Caco-2 (cell line): ENCODE results near the gene MEG3. TPM values are rescaled to one million over a fixed set of nuclear protein-coding genes. Genes with fewer than 3 reads are reported as not detected.

Experiments used
- BruUV-seq: library from RNA; stranded (reverse); fragments of 400-500 nt; replicated peaks from 2 replicates; lab custom pipeline; 2021; lab: Mats Ljungman, UMichigan
- CTCF ChIA-PET: fragments of 300-600 bp; sonication (Branson Sonifier 250); formaldehyde crosslinking; loops from one replicate; lab custom pipeline; 2022; ENCODE audit warnings: antibody characterized with exemption; lab: Charles Lee
- POLR2A ChIA-PET: fragments of 300-600 bp; sonication (Branson Sonifier 250); formaldehyde crosslinking; loops from one replicate; lab custom pipeline; 2022; ENCODE audit warnings: antibody characterized with exemption; lab: Charles Lee
- DNase-seq, 2 experiments: peaks; one replicate each; pipeline versions ENCODE4 v3.0.0 to v3.0.0-alpha.2; 2020 to 2022
- H3K27me3 ChIP-seq: replicated peaks from 2 replicates; pipeline ENCODE4 v1.6.0; 2011; ENCODE audit warnings: low read length; ENCODE audit not compliant: control insufficient read depth, insufficient read depth
- H3K36me3 ChIP-seq: 2 replicates; pipeline ENCODE4 v1.5.1; 2011; ENCODE audit warnings: low read length; ENCODE audit not compliant: control insufficient read depth, insufficient read depth
- H3K4me1 ChIP-seq: fragments of 250-450 bp; sonication (Bioruptor Pico); 2 replicates; pipeline ENCODE4 v1.5.1; 2020; ENCODE audit warnings: mild to moderate bottlenecking
- H3K4me3 ChIP-seq: 2 replicates; pipeline ENCODE4 v1.5.1; 2011; ENCODE audit warnings: low read depth, mild to moderate bottlenecking, control low read depth, low read length
- H3K9me3 ChIP-seq: fragments of 250-450 bp; sonication (Bioruptor Pico); 2 replicates; pipeline ENCODE4 v1.5.1; 2020; ENCODE audit warnings: mild to moderate bottlenecking, moderate library complexity
- H3K27ac Mint-ChIP-seq: one replicate; pipeline ENCODE4 v1.8.0; 2022; ENCODE audit warnings: mixed read lengths; ENCODE audit not compliant: unreplicated experiment
- H3K27me3 Mint-ChIP-seq: one replicate; pipeline ENCODE4 v1.8.0; 2022; ENCODE audit warnings: mixed read lengths; ENCODE audit not compliant: insufficient read depth, unreplicated experiment
- H3K36me3 Mint-ChIP-seq: one replicate; pipeline ENCODE4 v1.8.0; 2022; ENCODE audit warnings: mild to moderate bottlenecking, mixed read lengths; ENCODE audit not compliant: insufficient read depth, unreplicated experiment
- H3K4me1 Mint-ChIP-seq: one replicate; pipeline ENCODE4 v1.8.0; 2022; ENCODE audit warnings: low read depth, mixed read lengths; ENCODE audit not compliant: unreplicated experiment
- H3K4me3 Mint-ChIP-seq: one replicate; pipeline ENCODE4 v1.8.0; 2022; ENCODE audit warnings: mild to moderate bottlenecking, moderate library complexity, mixed read lengths; ENCODE audit not compliant: unreplicated experiment
- H3K9me3 Mint-ChIP-seq: one replicate; pipeline ENCODE4 v1.8.0; 2022; ENCODE audit warnings: mixed read lengths; ENCODE audit not compliant: unreplicated experiment
- intact Hi-C: fragments of 100-400 bp; cut with micrococcal nuclease; formaldehyde crosslinking; loops from one replicate; pipeline ENCODE4 v1.10.0; 2022; ENCODE audit not compliant: unreplicated experiment
- total RNA-seq: library from RNA; stranded (reverse); gene quantifications from 2 replicates; pipeline ENCODE4 v1.2.3, GENCODE V29; 2022
- TF ChIP-seq, protein P1 (sequence below), 2 experiments: fragments of 200-600 bp in 1 of 2; IDR thresholded peaks; 1 replicate in 1 of 2; 2 replicates in 1 of 2; pipeline versions ENCODE4 v1.5.1 to v1.8.0; 2011 to 2022; ENCODE audit warnings: antibody characterized with exemption in 1 of 2, control low read depth in 1 of 2, inconsistent platforms in 1 of 2, low read depth in 1 of 2, low read length in 1 of 2, mild to moderate bottlenecking in 1 of 2, moderate library complexity in 1 of 2; ENCODE audit not compliant: insufficient read depth in 1 of 2, severe bottlenecking in 1 of 2, unreplicated experiment in 1 of 2

MEG3 gene
- total RNA-seq, 1 experiment from 2014 or later: not detected

DNA sequence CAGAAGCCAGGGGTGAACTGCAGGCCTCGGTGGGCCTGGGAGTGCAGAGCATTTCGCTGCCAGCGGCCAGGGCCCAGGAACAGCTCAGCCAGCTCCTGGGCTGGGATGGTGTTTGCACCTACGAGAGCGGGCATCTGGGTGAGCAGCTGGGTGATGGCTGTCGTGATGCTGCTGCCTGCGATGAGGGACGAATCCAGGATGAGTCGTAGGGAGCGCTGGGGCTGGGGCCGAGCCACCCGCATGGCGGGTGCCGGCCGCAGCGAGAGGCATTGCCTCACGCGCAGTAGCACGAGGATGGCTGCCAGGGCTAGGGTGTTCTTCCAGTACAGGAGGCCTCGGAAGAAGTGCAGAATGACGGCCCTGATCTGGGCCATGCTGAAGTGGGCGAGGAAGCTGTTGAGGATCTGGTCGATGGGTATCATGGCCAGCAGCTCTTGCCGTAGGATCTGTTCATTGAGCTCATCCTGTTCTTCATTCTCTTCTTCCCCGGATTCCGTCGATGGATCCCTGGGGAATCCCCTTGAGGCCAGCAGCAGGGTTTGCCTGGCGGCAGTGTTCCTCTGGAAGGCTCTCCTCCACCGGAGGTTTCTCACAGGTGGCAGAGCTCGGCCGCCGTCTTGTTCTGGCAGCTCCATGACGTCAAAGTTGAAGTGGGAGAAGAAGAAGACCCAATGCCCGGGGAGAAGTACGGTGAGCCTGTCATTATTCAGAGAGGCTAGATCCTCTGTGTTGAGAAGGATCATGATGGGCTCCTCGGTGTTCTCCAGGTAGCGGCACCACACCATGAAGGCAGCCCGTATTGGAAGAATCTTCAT, 55.5 kb downstream of the MEG3 start:
- Mint-ChIP-seq H3K9me3 (peaks cover 14% of the 10 kb centered on the region), H3K27me3 (peaks cover 9% of the 10 kb centered on the region), H3K27ac (no peak overlapping the region), H3K4me1 (no peaks in the 10 kb centered on the region), H3K4me3 (no peak overlapping the region), H3K36me3 (no peaks in the 10 kb centered on the region)
- no TSS peak for BruUV-seq
- intact Hi-C loops: no loop called here
- H3K4me3 ChIP-seq: no peak overlapping the region
- ChIA-PET CTCF (no interaction called here), POLR2A (no interaction called here)
- no peaks in the 10 kb centered on the region for H3K36me3 ChIP-seq
- no peaks in the 10 kb centered on the region for H3K4me1 ChIP-seq
- TF ChIP-seq, protein P1, sequence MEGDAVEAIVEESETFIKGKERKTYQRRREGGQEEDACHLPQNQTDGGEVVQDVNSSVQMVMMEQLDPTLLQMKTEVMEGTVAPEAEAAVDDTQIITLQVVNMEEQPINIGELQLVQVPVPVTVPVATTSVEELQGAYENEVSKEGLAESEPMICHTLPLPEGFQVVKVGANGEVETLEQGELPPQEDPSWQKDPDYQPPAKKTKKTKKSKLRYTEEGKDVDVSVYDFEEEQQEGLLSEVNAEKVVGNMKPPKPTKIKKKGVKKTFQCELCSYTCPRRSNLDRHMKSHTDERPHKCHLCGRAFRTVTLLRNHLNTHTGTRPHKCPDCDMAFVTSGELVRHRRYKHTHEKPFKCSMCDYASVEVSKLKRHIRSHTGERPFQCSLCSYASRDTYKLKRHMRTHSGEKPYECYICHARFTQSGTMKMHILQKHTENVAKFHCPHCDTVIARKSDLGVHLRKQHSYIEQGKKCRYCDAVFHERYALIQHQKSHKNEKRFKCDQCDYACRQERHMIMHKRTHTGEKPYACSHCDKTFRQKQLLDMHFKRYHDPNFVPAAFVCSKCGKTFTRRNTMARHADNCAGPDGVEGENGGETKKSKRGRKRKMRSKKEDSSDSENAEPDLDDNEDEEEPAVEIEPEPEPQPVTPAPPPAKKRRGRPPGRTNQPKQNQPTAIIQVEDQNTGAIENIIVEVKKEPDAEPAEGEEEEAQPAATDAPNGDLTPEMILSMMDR (IDR thresholded peaks at IDR 0.05; ENCODE audit: insufficient read depth in 1 of 2, low read depth in 1 of 2, low read length in 1 of 2, severe bottlenecking in 1 of 2, unreplicated experiment in 1 of 2): no peak
- no peaks in the 10 kb centered on the region for H3K27me3 ChIP-seq
- DNase-seq: no peak
- H3K9me3 ChIP-seq: no peaks in the 10 kb centered on the region

- TF ChIP-seq, protein P1 (IDR thresholded peaks at IDR 0.05; ENCODE audit: insufficient read depth in 1 of 2, low read depth in 1 of 2, low read length in 1 of 2, severe bottlenecking in 1 of 2, unreplicated experiment in 1 of 2): no peak
- no TSS peak for BruUV-seq
- Histone ChIP-seq H3K9me3 (no peaks in the 10 kb centered on the region), H3K4me3 (no peak overlapping the region), H3K27me3 (no peaks in the 10 kb centered on the region), H3K4me1 (no peaks in the 10 kb centered on the region), H3K36me3 (no peaks in the 10 kb centered on the region)
- no peak for DNase-seq
- Mint-ChIP-seq H3K27me3 (peaks cover 9% of the 10 kb centered on the region), H3K9me3 (peaks cover 14% of the 10 kb centered on the region), H3K4me3 (no peak overlapping the region), H3K36me3 (no peaks in the 10 kb centered on the region), H3K27ac (no peak overlapping the region), H3K4me1 (no peaks in the 10 kb centered on the region)
- intact Hi-C loops: no loop called here
- POLR2A ChIA-PET: no interaction called here
- CTCF ChIA-PET: no interaction called here
Measured at GRCh38 chr14:100882026-100882967, 56.4 kb downstream of the MEG3 start.
